Ishikawa (cell line): ENCODE measurements around the gene REPS2.
A peak's percentile ranks its signal among the peaks of the same experiment; 100 is the strongest.

Source experiments
- CEBPB ChIP-seq: IDR thresholded peaks from 2 replicates; pipeline ENCODE4 v1.6.1; 2012
- CREB1 ChIP-seq: IDR thresholded peaks from 2 replicates; pipeline ENCODE4 v1.6.1; 2012; ENCODE audit warnings: low read depth
- EGR1 ChIP-seq: IDR thresholded peaks from 2 replicates; pipeline ENCODE4 v1.6.1; 2012
- EP300 ChIP-seq: IDR thresholded peaks from 2 replicates; pipeline ENCODE4 v1.6.1; 2012; ENCODE audit warnings: borderline replicate concordance
- FOXM1 ChIP-seq: IDR thresholded peaks from 2 replicates; pipeline ENCODE4 v1.6.1; 2012; ENCODE audit warnings: low read depth, borderline replicate concordance
- MAX ChIP-seq: IDR thresholded peaks from 2 replicates; pipeline ENCODE4 v1.6.1; 2012
- NFIC ChIP-seq: IDR thresholded peaks from 2 replicates; pipeline ENCODE4 v1.6.1; 2012
- RAD21 ChIP-seq: IDR thresholded peaks from 2 replicates; pipeline ENCODE4 v1.6.1; 2012; ENCODE audit warnings: low read depth
- REST ChIP-seq: IDR thresholded peaks from 2 replicates; pipeline ENCODE4 v1.6.1; 2012; ENCODE audit warnings: low read depth, mild to moderate bottlenecking
- TAF1 ChIP-seq: IDR thresholded peaks from 2 replicates; pipeline ENCODE4 v1.6.1; 2012; ENCODE audit warnings: low read depth, mild to moderate bottlenecking
- TCF12 ChIP-seq: IDR thresholded peaks from 2 replicates; pipeline ENCODE4 v1.6.1; 2012; ENCODE audit warnings: low read depth
- TEAD4 ChIP-seq: IDR thresholded peaks from 2 replicates; pipeline ENCODE4 v1.6.1; 2012
- USF1 ChIP-seq: IDR thresholded peaks from 2 replicates; pipeline ENCODE4 v1.6.1; 2012
- YY1 ChIP-seq: IDR thresholded peaks from 2 replicates; pipeline ENCODE4 v1.6.1; 2012; ENCODE audit warnings: low read depth
- ZBTB7A ChIP-seq: IDR thresholded peaks from 2 replicates; pipeline ENCODE4 v1.6.1; 2012; ENCODE audit warnings: low read depth

The REPS2 gene

GRCh38 chrX:17104433-17104832 is 158.0 kb downstream of the REPS2 start:
- TF ChIP-seq USF1 (no peak), MAX (no peak), RAD21 (no peak), TEAD4 (no peak), TAF1 (no peak), EGR1 (no peak), NFIC (no peak), CEBPB (no peak)

GRCh38 chrX:17120816-17121215 is 174.4 kb downstream of the REPS2 start:
- TF ChIP-seq MAX: no peak
- no peak for TF ChIP-seq TAF1
- no peak for TF ChIP-seq TEAD4
- no peak for TF ChIP-seq ZBTB7A
- no peak for TF ChIP-seq NFIC
- no peak for TF ChIP-seq CEBPB
- TF ChIP-seq RAD21: no peak
- TF ChIP-seq EGR1: no peak

- TF ChIP-seq TCF12 (no peak), REST (no peak), RAD21 (no peak), TEAD4 (no peak), EP300 (no peak), TAF1 (no peak), MAX (no peak), USF1 (no peak), CEBPB (no peak), CREB1 (no peak), EGR1 (no peak), NFIC (no peak), YY1 (no peak), FOXM1 (no peak), ZBTB7A (no peak)
Measured at GRCh38 chrX:17154001-17154400, 207.5 kb downstream of the REPS2 start.

- no peak for TF ChIP-seq NFIC
- no peak for TF ChIP-seq TEAD4
- TF ChIP-seq USF1: no peak
- no peak for TF ChIP-seq REST
- TF ChIP-seq TAF1: no peak
- peak; percentile 17; the same call in 1 of the 2 replicates for TF ChIP-seq RAD21
- no peak for TF ChIP-seq YY1
Measured at GRCh38 chrX:17160975-17161374, 214.5 kb downstream of the REPS2 start.

GRCh38 chrX:17161991-17162390 is 215.5 kb downstream of the REPS2 start:
- TF ChIP-seq MAX (no peak), CREB1 (no peak), RAD21 (no peak), TEAD4 (no peak), ZBTB7A (no peak), EGR1 (no peak), EP300 (no peak), TCF12 (no peak), TAF1 (no peak), FOXM1 (no peak), NFIC (no peak), USF1 (no peak), REST (no peak), YY1 (no peak), CEBPB (no peak)
